GM20431 (cell line): ENCODE results near the gene MBNL1.

Experiments
- in situ Hi-C: fragments of 300-500 bp; cut with MseI, MboI; formaldehyde crosslinking; loops from one replicate; pipeline ENCODE4 v1.15.0; 2020; ENCODE audit warnings: low sequenced_read_pairs; ENCODE audit not compliant: unreplicated experiment

MBNL1 gene

GRCh38 chr3:152268555-152269055, at the start of gene MBNL1:
MBNL1 (plus strand) TSS chr3:152268929; CDS start chr3:152300194, 31,265 bp downstream.
- in situ Hi-C loops: no loop called here

- in situ Hi-C loops: no loop called here
These were observed 49.5 kb upstream of the MBNL1 start for GRCh38 chr3:152219216-152219615.

- in situ Hi-C loops: no loop called here
These were observed 48.9 kb upstream of the MBNL1 start for GRCh38 chr3:152219769-152220255.

GRCh38 chr3:152222327-152222726, 46.4 kb upstream of the MBNL1 start:
- in situ Hi-C loops: no loop called here

- in situ Hi-C loops: no loop called here
These were observed 43.5 kb upstream of the MBNL1 start for GRCh38 chr3:152225201-152225600.

GRCh38 chr3:152226176-152226575, 42.6 kb upstream of the MBNL1 start:
- in situ Hi-C loops: no loop called here

- in situ Hi-C loops: no loop called here
These were observed 41.7 kb upstream of the MBNL1 start for GRCh38 chr3:152227027-152227426.

- in situ Hi-C loops: no loop called here
These were observed 39.0 kb upstream of the MBNL1 start for GRCh38 chr3:152229692-152230091.

- in situ Hi-C loops: no loop called here
These were observed 38.4 kb upstream of the MBNL1 start for GRCh38 chr3:152230370-152230769.

- in situ Hi-C loops: no loop called here
These were observed 36.7 kb upstream of the MBNL1 start for GRCh38 chr3:152232001-152232400.

- in situ Hi-C loops: no loop called here
These were observed 36.0 kb upstream of the MBNL1 start for GRCh38 chr3:152232679-152233078.

GRCh38 chr3:152234657-152235375, 33.9 kb upstream of the MBNL1 start:
- in situ Hi-C loops: no loop called here

GRCh38 chr3:152235709-152236298, 32.9 kb upstream of the MBNL1 start:
- in situ Hi-C loops: no loop called here

GRCh38 chr3:152236716-152237115, 32.0 kb upstream of the MBNL1 start:
- in situ Hi-C loops: no loop called here

GRCh38 chr3:152241142-152242017, 27.3 kb upstream of the MBNL1 start:
- in situ Hi-C loops: no loop called here

GRCh38 chr3:152243301-152243711, 25.4 kb upstream of the MBNL1 start:
- in situ Hi-C loops: no loop called here

GRCh38 chr3:152243721-152244516, 24.8 kb upstream of the MBNL1 start:
- in situ Hi-C loops: no loop called here

- in situ Hi-C loops: no loop called here
These were observed 24.2 kb upstream of the MBNL1 start for GRCh38 chr3:152244517-152244888.

- in situ Hi-C loops: no loop called here
These were observed 23.1 kb upstream of the MBNL1 start for GRCh38 chr3:152245498-152246170.
